K562 (cell line): ENCODE results near the gene TBX19. TPM values are rescaled to one million over a fixed set of nuclear protein-coding genes. Genes with fewer than 3 reads are reported as not detected.
A peak's percentile ranks its signal among the peaks of the same experiment; 100 is the strongest.

Experiments used
- CBX8 ChIP-seq: fragments of 200-600 bp; sonication (generic); IDR thresholded peaks from 2 replicates; pipeline ENCODE4 v1.6.1; 2012; ENCODE audit warnings: borderline replicate concordance, mixed run types, low read depth, mild to moderate bottlenecking, moderate library complexity, mixed read lengths, low read length, control low read depth, inconsistent platforms; ENCODE audit not compliant: poor library complexity, severe bottlenecking; ENCODE audit errors: extremely low read depth
- DPF2 ChIP-seq: fragments of 450-650 bp; IDR thresholded peaks from 2 replicates; pipeline ENCODE4 v1.6.1; 2016
- ETV5 ChIP-seq: sonication (generic); formaldehyde crosslinking; IDR thresholded peaks from 2 replicates; pipeline ENCODE4 v1.4.0; 2020; ENCODE audit warnings: low read depth, mild to moderate bottlenecking, missing genetic modification reagents
- HDAC2 ChIP-seq: fragments of 450-650 bp; IDR thresholded peaks from 2 replicates; pipeline ENCODE4 v1.6.1; 2016; ENCODE audit warnings: mild to moderate bottlenecking
- HDAC6 ChIP-seq: IDR thresholded peaks from 2 replicates; pipeline ENCODE4 v1.6.1; 2012; ENCODE audit warnings: low read depth, mild to moderate bottlenecking, control low read depth, inconsistent platforms, low read length, moderate library complexity
- HOXB6 ChIP-seq: fragments of 250-450 bp; sonication (Bioruptor Pico); IDR thresholded peaks from 2 replicates; pipeline ENCODE4 v1.5.1; 2022; ENCODE audit warnings: mild to moderate bottlenecking, borderline replicate concordance
- NFIC ChIP-seq: fragments of 450-650 bp; IDR thresholded peaks from 2 replicates; pipeline ENCODE4 v1.6.1; 2017; ENCODE audit warnings: mild to moderate bottlenecking, inconsistent platforms
- RBM15 ChIP-seq: fragments of 200-400 bp; formaldehyde crosslinking; IDR thresholded peaks from 2 replicates; pipeline ENCODE4 v1.6.1; 2018; ENCODE audit warnings: mild to moderate bottlenecking, low read length, moderate library complexity; ENCODE audit not compliant: insufficient read depth
- SAP30 ChIP-seq: fragments of 200-600 bp; sonication (generic); IDR thresholded peaks from 2 replicates; pipeline ENCODE4 v1.6.1; 2012; ENCODE audit warnings: borderline replicate concordance, low read depth, mild to moderate bottlenecking, moderate library complexity, low read length, control low read depth, inconsistent platforms; ENCODE audit not compliant: insufficient read depth, poor library complexity, severe bottlenecking
- SPI1 ChIP-seq: IDR thresholded peaks from 2 replicates; pipeline ENCODE4 v1.6.1; 2011; ENCODE audit warnings: low read depth, low read length, control low read depth, borderline replicate concordance
- TAF9B ChIP-seq: fragments of 450-650 bp; IDR thresholded peaks from 2 replicates; pipeline ENCODE4 v1.6.1; 2018; ENCODE audit warnings: mild to moderate bottlenecking; ENCODE audit not compliant: partially characterized antibody
- ZKSCAN8 ChIP-seq: fragments of 200-800 bp; sonication (Bioruptor generic); IDR thresholded peaks from 2 replicates; pipeline ENCODE4 v1.6.1; 2016; ENCODE audit warnings: missing genetic modification characterization, missing compliant biosample characterization
- ZNF174 ChIP-seq: fragments of 250-450 bp; sonication (Bioruptor Pico); IDR thresholded peaks from 2 replicates; pipeline ENCODE4 v1.4.0; 2020; ENCODE audit warnings: mild to moderate bottlenecking
- polyA plus RNA-seq, 8 experiments: library from polyadenylated mRNA; depleted of rRNA in 4 of 8; stranded (reverse) in 5 of 8; unstranded in 3 of 8; fragments of >200 nt; fragmentation: Nextera tagmentation in 2 of 8; fragmentation: Illumina TruSeq in 1 of 8; extraction: Ambion mirVana in 2 of 8; extraction: Trizol in 1 of 8; gene quantifications; 2 replicates each; pipeline versions ENCODE4 v1.2.1 to v1.2.3, GENCODE V29; 2011 to 2014; ENCODE audit warnings: inconsistent platforms in 1 of 8, missing spikeins in 1 of 8
- total RNA-seq, 7 experiments: library from RNA; depleted of rRNA in 6 of 7; stranded (reverse); fragments of >200 nt in 6 of 7; fragmentation: Illumina TruSeq in 2 of 7; extraction: Trizol in 2 of 7; gene quantifications; 2 replicates each; pipeline versions ENCODE4 v1.2.1 to v1.2.3, GENCODE V29; 2011 to 2021; ENCODE audit warnings: low replicate concordance in 1 of 7
- TF ChIP-seq, protein P1 (sequence below), 2 experiments: fragments of 450-650 bp; IDR thresholded peaks; 2 replicates each; pipeline ENCODE4 v1.6.1; 2018; ENCODE audit warnings: mild to moderate bottlenecking in 2 of 2, low read depth in 1 of 2; ENCODE audit not compliant: partially characterized antibody in 2 of 2
- TF ChIP-seq, protein P2 (sequence below): fragments of 200-800 bp; sonication (Bioruptor generic); IDR thresholded peaks from 2 replicates; pipeline ENCODE4 v1.6.1; 2017; ENCODE audit warnings: missing genetic modification characterization, missing compliant biosample characterization
- TF ChIP-seq, protein P3 (sequence below): sonication (generic); formaldehyde crosslinking; IDR thresholded peaks from 2 replicates; pipeline ENCODE4 v1.8.0; 2022; ENCODE audit warnings: mild to moderate bottlenecking, missing genetic modification reagents
- TF ChIP-seq, protein P4 (sequence below): fragments of 250-450 bp; sonication (Bioruptor Pico); IDR thresholded peaks from 2 replicates; pipeline ENCODE4 v1.9.0; 2021; ENCODE audit warnings: mild to moderate bottlenecking, inconsistent platforms

The TBX19 gene
- total and polyA plus RNA-seq, 9 of the 15 experiments (the other 6 are each of a cell fraction or from before 2014, with no cell fraction given): 0.32 to 3.1 (median 0.95) TPM

DNA sequence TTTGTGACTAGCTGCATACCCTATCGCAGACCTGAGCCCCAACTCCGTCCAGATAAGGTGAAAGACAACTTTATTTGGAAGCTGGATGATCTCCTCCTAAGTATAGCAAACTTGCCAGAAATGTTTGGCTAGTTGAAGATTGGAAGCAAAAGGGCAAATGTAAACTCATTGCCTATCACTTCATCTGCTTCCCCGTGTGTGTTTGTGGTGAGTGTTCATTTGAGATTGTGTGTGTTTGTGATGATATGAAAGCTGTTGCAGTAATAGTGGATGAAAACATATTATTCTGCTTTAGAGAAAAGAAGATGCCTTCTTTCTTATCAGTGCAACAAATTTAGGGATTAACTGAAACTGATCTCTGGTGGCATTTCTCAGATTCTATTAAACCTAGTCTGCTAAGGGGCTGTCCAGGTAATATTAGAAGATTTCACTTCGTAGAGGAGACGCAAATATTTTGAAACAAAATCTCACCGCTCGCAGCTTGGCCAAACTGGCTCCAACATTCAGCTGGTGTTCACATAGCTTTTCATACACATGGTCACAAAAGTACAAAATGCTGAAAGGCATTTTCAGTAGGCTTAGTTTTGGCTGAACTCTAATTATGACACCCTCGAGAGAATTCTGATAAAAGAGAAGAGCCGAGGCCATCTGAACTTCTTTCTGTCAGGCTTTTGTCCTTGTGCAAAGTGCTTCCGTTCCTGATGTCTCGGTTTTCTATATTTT, 1.1 kb downstream of the TBX19 start (continued):
- TF ChIP-seq, protein P1, sequence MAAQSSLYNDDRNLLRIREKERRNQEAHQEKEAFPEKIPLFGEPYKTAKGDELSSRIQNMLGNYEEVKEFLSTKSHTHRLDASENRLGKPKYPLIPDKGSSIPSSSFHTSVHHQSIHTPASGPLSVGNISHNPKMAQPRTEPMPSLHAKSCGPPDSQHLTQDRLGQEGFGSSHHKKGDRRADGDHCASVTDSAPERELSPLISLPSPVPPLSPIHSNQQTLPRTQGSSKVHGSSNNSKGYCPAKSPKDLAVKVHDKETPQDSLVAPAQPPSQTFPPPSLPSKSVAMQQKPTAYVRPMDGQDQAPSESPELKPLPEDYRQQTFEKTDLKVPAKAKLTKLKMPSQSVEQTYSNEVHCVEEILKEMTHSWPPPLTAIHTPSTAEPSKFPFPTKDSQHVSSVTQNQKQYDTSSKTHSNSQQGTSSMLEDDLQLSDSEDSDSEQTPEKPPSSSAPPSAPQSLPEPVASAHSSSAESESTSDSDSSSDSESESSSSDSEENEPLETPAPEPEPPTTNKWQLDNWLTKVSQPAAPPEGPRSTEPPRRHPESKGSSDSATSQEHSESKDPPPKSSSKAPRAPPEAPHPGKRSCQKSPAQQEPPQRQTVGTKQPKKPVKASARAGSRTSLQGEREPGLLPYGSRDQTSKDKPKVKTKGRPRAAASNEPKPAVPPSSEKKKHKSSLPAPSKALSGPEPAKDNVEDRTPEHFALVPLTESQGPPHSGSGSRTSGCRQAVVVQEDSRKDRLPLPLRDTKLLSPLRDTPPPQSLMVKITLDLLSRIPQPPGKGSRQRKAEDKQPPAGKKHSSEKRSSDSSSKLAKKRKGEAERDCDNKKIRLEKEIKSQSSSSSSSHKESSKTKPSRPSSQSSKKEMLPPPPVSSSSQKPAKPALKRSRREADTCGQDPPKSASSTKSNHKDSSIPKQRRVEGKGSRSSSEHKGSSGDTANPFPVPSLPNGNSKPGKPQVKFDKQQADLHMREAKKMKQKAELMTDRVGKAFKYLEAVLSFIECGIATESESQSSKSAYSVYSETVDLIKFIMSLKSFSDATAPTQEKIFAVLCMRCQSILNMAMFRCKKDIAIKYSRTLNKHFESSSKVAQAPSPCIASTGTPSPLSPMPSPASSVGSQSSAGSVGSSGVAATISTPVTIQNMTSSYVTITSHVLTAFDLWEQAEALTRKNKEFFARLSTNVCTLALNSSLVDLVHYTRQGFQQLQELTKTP (IDR thresholded peaks at IDR 0.05; ENCODE audit: low read depth in 1 of 2, partially characterized antibody in 2 of 2): peak in 1 of 2 experiments; percentile 21
- TF ChIP-seq, protein P2, sequence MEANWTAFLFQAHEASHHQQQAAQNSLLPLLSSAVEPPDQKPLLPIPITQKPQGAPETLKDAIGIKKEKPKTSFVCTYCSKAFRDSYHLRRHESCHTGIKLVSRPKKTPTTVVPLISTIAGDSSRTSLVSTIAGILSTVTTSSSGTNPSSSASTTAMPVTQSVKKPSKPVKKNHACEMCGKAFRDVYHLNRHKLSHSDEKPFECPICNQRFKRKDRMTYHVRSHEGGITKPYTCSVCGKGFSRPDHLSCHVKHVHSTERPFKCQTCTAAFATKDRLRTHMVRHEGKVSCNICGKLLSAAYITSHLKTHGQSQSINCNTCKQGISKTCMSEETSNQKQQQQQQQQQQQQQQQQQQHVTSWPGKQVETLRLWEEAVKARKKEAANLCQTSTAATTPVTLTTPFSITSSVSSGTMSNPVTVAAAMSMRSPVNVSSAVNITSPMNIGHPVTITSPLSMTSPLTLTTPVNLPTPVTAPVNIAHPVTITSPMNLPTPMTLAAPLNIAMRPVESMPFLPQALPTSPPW (CRISPR knock-in tag): peak; percentile 45
- TF ChIP-seq ETV5 (CRISPR knock-in tag) (no peak), HOXB6 (CRISPR knock-in tag) (no peak), ZNF174 (CRISPR knock-in tag) (no peak), TAF9B (no peak), DPF2 (peak; percentile 96), SPI1 (no peak), NFIC (peak; percentile 84), HDAC2 (peak; percentile 86), SAP30 (no peak), ZKSCAN8 (CRISPR knock-in tag) (no peak), RBM15 (no peak), HDAC6 (no peak), CBX8 (no peak)
- TF ChIP-seq, protein P3, sequence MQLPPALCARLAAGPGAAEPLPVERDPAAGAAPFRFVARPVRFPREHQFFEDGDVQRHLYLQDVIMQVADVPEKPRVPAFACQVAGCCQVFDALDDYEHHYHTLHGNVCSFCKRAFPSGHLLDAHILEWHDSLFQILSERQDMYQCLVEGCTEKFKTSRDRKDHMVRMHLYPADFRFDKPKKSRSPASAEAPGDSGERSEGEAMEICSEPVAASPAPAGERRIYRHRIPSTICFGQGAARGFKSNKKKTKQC: no peak
- TF ChIP-seq, protein P4, sequence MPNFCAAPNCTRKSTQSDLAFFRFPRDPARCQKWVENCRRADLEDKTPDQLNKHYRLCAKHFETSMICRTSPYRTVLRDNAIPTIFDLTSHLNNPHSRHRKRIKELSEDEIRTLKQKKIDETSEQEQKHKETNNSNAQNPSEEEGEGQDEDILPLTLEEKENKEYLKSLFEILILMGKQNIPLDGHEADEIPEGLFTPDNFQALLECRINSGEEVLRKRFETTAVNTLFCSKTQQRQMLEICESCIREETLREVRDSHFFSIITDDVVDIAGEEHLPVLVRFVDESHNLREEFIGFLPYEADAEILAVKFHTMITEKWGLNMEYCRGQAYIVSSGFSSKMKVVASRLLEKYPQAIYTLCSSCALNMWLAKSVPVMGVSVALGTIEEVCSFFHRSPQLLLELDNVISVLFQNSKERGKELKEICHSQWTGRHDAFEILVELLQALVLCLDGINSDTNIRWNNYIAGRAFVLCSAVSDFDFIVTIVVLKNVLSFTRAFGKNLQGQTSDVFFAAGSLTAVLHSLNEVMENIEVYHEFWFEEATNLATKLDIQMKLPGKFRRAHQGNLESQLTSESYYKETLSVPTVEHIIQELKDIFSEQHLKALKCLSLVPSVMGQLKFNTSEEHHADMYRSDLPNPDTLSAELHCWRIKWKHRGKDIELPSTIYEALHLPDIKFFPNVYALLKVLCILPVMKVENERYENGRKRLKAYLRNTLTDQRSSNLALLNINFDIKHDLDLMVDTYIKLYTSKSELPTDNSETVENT: no peak
